HUES64 (cell line): ENCODE data around the gene C10orf90. TPM values are rescaled to one million over a fixed set of nuclear protein-coding genes. Genes with fewer than 3 reads are reported as not detected.

Experiments
- H3K27ac ChIP-seq: 2 replicates; pipeline ENCODE4 v1.7.0; 2013; ENCODE audit warnings: low read depth, low read length, inconsistent platforms
- H3K27me3 ChIP-seq: 2 replicates; pipeline ENCODE4 v1.6.1; 2013; ENCODE audit warnings: mild to moderate bottlenecking, low read length; ENCODE audit not compliant: insufficient read depth
- H3K36me3 ChIP-seq: 2 replicates; pipeline ENCODE4 v1.6.1; 2013; ENCODE audit warnings: mild to moderate bottlenecking, low read length; ENCODE audit not compliant: insufficient read depth
- H3K4me1 ChIP-seq: 2 replicates; pipeline ENCODE4 v1.6.1; 2013; ENCODE audit warnings: mild to moderate bottlenecking, low read length, moderate library complexity; ENCODE audit not compliant: insufficient read depth
- H3K4me3 ChIP-seq: 2 replicates; pipeline ENCODE4 v1.5.1; 2013; ENCODE audit warnings: mild to moderate bottlenecking, low read length, moderate library complexity
- H3K9ac ChIP-seq: 2 replicates; pipeline ENCODE4 v1.6.1; 2013; ENCODE audit warnings: mild to moderate bottlenecking, low read depth, low read length
- H3K9me3 ChIP-seq: 2 replicates; pipeline ENCODE4 v1.6.1; 2013; ENCODE audit warnings: low read depth, low read length; ENCODE audit not compliant: insufficient read depth
- WGBS: fragments of 150-250, 120-280 bp; methylation state at CpG from one replicate; pipeline ENCODE4 v1.1.7; 2013; ENCODE audit warnings: missing lambda C conversion rate; 5-methylcytosine and 5-hydroxymethylcytosine counted together
- polyA plus RNA-seq, 2 experiments: library from polyadenylated mRNA; stranded (reverse); fragments of 50-300 nt; gene quantifications; one replicate each; pipeline ENCODE4 v1.2.3, GENCODE V29; 2013

C10orf90 gene, protein sequence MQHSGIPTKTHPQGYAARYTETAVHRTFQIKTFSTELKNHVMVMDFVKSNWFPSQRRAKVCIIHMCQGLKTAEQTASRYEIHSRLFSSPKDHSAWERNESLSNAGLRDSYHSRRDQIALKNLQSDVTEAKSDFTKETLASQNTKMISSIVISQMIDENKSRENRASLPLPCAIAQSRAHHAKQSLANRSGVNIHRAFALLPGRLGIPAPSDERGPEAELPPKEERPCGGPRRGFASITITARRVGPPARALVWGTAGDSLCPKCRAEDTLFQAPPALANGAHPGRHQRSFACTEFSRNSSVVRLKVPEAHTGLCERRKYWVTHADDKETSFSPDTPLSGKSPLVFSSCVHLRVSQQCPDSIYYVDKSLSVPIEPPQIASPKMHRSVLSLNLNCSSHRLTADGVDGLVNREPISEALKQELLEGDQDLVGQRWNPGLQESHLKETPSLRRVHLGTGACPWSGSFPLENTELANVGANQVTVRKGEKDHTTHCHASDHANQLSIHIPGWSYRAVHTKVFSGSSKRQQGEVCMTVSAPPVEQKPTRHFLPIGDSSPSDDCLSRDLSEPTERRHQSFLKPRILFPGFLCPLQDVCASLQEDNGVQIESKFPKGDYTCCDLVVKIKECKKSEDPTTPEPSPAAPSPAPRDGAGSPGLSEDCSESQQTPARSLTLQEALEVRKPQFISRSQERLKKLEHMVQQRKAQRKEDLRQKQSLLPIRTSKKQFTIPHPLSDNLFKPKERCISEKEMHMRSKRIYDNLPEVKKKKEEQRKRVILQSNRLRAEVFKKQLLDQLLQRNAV
- not detected for polyA plus RNA-seq (2013, experiment 1 of 2)
- not detected for polyA plus RNA-seq (2013, experiment 2 of 2)

DNA sequence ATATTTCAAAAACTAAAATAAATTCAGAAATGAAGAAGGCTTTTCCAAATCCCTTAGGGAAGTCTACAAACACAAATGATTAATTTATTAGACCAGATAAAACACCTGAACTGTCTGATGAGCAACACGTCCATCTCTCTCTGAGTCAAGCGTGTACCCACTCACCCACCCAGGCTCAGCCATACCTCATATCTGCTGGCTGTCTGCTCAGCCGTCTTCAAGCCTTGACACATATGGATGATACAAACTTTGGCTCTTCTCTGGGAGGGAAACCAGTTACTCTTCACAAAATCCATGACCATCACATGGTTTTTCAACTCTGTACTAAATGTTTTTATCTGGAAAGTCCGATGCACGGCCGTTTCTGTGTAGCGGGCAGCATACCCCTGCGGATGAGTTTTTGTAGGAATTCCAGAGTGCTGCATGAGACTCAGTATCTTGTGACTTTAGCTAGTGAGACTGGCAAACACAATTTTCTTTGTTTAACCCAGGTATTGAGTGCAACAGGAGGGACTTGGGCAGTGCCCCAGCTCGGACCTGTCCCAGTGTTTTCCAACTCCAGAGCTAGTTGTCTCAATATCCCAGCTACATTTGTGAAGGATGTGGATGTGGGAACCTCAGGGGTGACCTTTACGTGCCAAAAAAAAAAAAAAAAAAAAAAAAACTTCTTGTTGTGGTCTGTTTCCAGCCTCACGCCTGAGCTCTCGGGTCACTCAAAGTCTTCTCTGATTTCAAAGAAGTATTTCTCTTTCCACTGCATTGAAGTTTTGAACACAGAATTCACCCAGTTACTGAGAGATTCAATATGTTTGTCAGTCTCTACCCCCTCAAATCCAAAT, at the start of gene C10orf90:
Gene C10orf90 (minus strand): TSS at position 638 of the 839 bp plus-strand sequence. CDS start 213 bp downstream, at position 425.
- Histone ChIP-seq H3K36me3 (no peaks in the 10 kb centered on the region), H3K9ac (no peak within 1 kb of the TSS), H3K27ac (no peak within 1 kb of the TSS), H3K9me3 (no peaks in the 10 kb centered on the region), H3K4me3 (no peak within 1 kb of the TSS), H3K4me1 (no peaks in the 10 kb centered on the region), H3K27me3 (no peaks in the 10 kb centered on the region)
- 94% methylated on average over 12 of the region's 12 CpGs for WGBS

DNA sequence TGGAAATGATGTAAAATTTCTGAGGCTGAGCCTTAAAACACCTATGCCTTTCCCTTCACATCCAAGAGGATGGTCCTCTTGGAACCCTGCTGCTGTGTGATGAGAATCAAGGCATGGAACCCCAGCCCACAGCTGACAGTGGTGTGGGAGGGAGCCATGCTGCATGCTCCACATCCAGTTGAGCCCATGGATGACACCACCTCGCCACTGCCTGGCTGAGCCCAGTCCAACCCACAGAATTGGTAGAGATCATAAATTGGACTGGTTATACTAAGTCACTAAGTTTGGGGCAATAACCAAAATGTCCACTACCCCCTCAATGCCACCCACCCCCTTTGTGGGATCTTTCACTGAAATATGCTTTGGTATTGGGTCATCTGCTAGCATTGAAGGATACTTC, 45.9 kb upstream of the C10orf90 start:
- 100% methylated on average over 1 of the region's 1 CpG for WGBS
- Histone ChIP-seq H3K9me3 (no peaks in the 10 kb centered on the region), H3K9ac (no peak overlapping the region), H3K4me1 (no peaks in the 10 kb centered on the region), H3K4me3 (no peak overlapping the region), H3K36me3 (no peaks in the 10 kb centered on the region), H3K27ac (no peak overlapping the region), H3K27me3 (no peaks in the 10 kb centered on the region)

DNA sequence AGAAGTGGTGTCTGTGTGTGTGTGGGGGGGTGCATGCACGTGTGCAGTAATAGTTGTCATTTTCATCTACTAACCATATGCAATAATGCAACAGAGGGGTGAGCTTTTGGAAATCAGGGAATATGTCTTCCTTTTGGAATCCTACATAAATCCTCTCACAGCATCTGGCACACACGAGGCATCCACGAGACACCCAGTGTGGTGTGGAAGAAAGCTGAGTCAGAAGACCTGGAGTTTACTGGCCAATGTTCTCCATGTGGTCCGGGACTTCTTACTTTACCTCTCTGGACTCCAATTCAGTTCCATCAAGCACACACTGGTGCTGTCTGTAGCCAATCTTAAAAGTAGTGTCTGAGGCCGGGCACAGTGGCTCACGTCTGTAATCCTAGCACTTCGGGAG, 43.1 kb upstream of the C10orf90 start:
- WGBS: 99% methylated on average over 6 of the region's 7 CpGs
- Histone ChIP-seq H3K27me3 (no peaks in the 10 kb centered on the region), H3K36me3 (no peaks in the 10 kb centered on the region), H3K4me1 (no peaks in the 10 kb centered on the region), H3K9me3 (no peaks in the 10 kb centered on the region; the same call in 1 of the 2 replicates), H3K27ac (no peak overlapping the region), H3K9ac (no peak overlapping the region), H3K4me3 (no peak overlapping the region)

DNA sequence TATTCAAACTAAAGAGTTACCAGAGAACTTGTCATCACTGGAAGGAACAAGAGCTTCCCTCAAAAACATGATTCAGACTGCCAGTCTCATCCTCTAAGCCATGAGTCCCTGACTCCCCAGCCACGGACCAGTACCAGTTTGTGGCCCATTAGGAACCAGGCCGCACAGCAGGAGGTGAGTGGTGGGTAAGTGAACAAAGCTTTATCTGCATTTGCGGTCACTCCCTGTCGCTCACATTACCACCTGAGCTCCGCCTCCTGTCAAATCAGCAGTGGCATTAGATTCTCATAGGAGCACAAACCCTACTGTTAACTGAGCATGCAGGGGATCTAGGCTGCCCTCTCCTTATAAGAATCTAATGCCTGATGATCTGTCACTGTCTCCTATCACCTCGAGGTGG, 42.2 kb upstream of the C10orf90 start:
- no peak overlapping the region for H3K27ac ChIP-seq
- H3K9me3 ChIP-seq: no peaks in the 10 kb centered on the region; the same call in 1 of the 2 replicates
- WGBS: 85% methylated on average over 6 of the region's 6 CpGs
- H3K36me3 ChIP-seq: no peaks in the 10 kb centered on the region
- H3K9ac ChIP-seq: no peak overlapping the region
- no peaks in the 10 kb centered on the region for H3K4me1 ChIP-seq
- no peaks in the 10 kb centered on the region for H3K27me3 ChIP-seq
- H3K4me3 ChIP-seq: no peak overlapping the region

DNA sequence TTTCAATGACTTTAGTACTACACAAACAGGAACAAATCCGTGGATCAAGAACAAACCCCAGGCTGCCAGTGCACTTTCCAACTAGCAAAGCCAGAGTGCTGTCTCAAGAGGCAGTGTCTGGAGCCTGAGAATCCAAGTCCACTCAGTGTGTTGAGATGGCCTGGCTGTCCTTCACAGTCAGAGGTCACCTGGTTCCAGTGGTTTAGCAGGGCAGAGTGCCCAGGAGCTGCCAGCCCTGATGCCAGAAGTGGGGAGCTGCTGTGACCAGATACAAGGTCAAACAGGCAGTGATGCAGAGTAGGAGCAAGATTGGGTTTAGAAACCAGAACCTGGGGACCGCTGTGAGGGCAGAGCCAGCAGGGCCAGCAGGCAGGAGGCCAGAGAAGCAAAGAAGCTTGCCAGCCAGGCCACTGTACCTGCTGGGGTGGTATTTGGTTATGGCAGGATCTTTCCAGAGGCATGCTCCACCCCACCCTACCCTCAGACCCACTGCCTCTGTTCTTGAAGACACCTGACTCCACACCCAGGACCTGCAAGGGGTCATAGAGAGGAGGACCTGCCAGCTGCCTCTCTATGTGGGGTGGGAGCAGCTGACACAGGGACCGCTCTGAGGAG, 35.6 kb upstream of the C10orf90 start:
- Histone ChIP-seq H3K27me3 (no peaks in the 10 kb centered on the region), H3K36me3 (no peaks in the 10 kb centered on the region), H3K27ac (no peak overlapping the region), H3K9ac (no peak overlapping the region), H3K4me3 (no peak overlapping the region), H3K9me3 (no peaks in the 10 kb centered on the region; the same call in 1 of the 2 replicates), H3K4me1 (peaks cover 10% of the 10 kb centered on the region; the same call in 1 of the 2 replicates)
- WGBS: 89% methylated on average over 3 of the region's 3 CpGs

DNA sequence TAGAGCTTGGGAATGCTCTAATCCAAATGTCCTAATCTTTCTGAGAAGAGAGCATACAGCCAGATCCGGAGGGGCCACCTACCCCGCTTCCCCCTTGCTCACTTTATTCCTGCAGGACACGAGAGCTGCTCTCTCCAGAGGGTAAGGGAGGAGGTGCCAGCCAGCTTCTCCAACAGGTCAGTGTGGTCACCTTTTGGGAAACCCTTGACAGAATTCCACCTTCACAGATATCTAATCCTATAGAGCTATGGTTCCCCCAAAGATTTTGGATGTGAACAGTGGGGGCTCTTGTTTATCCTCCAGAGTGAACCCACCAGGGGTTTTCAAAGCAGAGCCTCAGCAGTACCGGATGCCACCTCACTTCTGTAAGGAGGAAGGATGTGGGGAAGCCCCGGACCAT, 34.6 kb upstream of the C10orf90 start:
- WGBS: 66% methylated on average over 5 of the region's 5 CpGs
- Histone ChIP-seq H3K36me3 (no peaks in the 10 kb centered on the region), H3K4me1 (peaks cover 10% of the 10 kb centered on the region; the same call in 1 of the 2 replicates), H3K4me3 (no peak overlapping the region), H3K27ac (no peak overlapping the region), H3K9ac (no peak overlapping the region), H3K27me3 (no peaks in the 10 kb centered on the region), H3K9me3 (no peaks in the 10 kb centered on the region)

DNA sequence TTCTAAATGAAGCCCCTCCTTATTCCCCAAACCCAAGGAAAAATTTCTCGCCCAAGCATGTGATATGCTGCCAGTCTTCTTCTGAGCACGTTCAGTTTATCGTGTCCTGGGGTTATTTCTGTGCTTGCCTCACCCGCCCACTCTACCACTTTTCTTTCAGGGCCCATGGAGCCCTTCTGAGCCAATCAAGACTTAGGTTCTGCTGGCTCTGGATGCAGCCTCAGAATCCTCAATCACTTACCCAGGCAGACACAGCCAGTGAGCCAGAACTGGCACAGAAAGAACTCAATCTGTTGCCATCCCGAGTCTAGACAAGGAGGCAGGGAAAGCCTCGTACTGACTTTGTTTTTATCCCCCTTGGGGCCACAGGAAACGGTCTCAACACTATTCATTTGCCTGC, 34.2 kb upstream of the C10orf90 start:
- no peaks in the 10 kb centered on the region for H3K36me3 ChIP-seq
- no peak overlapping the region for H3K27ac ChIP-seq
- peaks cover 10% of the 10 kb centered on the region; the same call in 1 of the 2 replicates for H3K4me1 ChIP-seq
- H3K27me3 ChIP-seq: no peaks in the 10 kb centered on the region
- no peaks in the 10 kb centered on the region for H3K9me3 ChIP-seq
- no peak overlapping the region for H3K9ac ChIP-seq
- no peak overlapping the region for H3K4me3 ChIP-seq
- WGBS: 89% methylated on average over 7 of the region's 7 CpGs

DNA sequence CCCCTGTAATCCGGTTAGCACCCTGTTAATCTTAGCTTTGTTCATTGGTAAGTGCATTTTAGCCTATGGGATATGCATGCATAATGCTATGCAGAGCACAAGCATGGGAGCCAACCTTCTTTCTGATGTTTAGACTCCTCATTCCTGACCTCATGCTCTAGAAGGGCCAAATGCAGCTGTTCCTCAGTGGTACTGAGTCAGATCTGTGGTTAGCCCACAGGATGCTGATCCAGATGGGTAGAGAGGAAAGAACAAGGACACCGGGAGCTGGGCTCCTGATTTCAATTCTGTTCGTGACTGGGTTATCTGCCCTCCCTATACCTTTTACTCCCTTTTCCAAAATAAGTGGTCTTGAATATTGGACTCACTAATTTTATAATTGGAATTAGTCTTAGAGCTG, 31.7 kb upstream of the C10orf90 start:
- WGBS: 80% methylated on average over 1 of the region's 3 CpGs
- no peak overlapping the region for H3K27ac ChIP-seq
- no peaks in the 10 kb centered on the region for H3K36me3 ChIP-seq
- peaks cover 7% of the 10 kb centered on the region; the same call in 1 of the 2 replicates for H3K4me1 ChIP-seq
- H3K9me3 ChIP-seq: no peaks in the 10 kb centered on the region
- no peak overlapping the region for H3K4me3 ChIP-seq
- no peaks in the 10 kb centered on the region for H3K27me3 ChIP-seq
- no peak overlapping the region for H3K9ac ChIP-seq

DNA sequence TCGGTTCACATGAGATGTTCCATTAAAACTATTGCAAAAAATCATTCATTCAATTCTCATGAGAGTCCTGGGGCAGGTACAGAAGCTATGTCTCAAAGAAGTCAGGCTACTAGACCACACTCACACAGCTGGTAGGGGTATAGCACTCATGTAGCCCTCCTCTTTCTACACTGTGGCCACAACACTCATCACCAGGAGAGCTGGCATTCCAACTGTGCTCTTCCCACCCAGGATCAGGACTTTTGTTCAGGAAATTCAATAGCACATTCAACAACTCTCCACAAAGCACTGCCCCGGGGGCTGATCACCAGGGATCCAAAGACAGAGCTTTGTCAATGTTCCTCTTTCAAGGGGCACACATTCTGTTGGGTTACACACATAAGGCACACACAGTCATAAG, 31.0 kb upstream of the C10orf90 start:
- Histone ChIP-seq H3K4me3 (no peak overlapping the region), H3K27ac (no peak overlapping the region), H3K36me3 (no peaks in the 10 kb centered on the region), H3K9me3 (no peaks in the 10 kb centered on the region), H3K27me3 (no peaks in the 10 kb centered on the region), H3K9ac (no peak overlapping the region), H3K4me1 (peaks cover under 1% of the 10 kb centered on the region; the same call in 1 of the 2 replicates)
- whole genome bisulfite sequencing: 88% methylated on average over 2 of the region's 2 CpGs

DNA sequence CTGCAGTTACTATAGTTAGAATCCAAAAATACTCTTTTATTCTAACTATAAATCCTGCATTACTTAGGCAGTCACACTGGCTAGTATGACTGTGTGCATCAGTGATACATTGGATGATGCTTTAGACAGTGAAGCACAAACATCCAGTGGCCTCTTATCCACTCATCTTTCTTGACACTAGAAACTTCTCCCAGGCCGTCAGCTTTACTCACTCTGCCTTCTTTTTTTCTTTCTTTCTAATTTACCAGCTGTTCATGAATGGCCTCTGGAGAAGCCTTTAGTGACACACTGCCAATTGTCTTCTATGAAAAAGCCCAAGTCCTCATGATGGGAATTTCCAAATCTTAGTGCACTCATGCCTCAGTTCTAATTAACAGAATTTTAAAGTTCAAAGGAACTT, 26.2 kb upstream of the C10orf90 start:
- Histone ChIP-seq H3K9me3 (no peaks in the 10 kb centered on the region), H3K27ac (no peak overlapping the region), H3K4me1 (no peaks in the 10 kb centered on the region), H3K9ac (no peak overlapping the region), H3K4me3 (no peak overlapping the region), H3K27me3 (no peaks in the 10 kb centered on the region), H3K36me3 (no peaks in the 10 kb centered on the region)
- 93% methylated on average over 1 of the region's 1 CpG for WGBS
